ENCODE data around the gene WWTR1.
A peak's percentile ranks its signal among the peaks of the same experiment; 100 is the strongest.

WWTR1 gene

GRCh38 chr3:149657321-149657925 is 402 bp downstream of the WWTR1 start:
- peak overlapping the region; percentile 58 for H3K4me3 ChIP-seq (ENCODE audit: low read depth, low read length)
- DNase-seq (ENCODE audit: low read depth): no peak

GRCh38 chr3:149655826-149656574 is 1.8 kb downstream of the WWTR1 start:
- no peak for DNase-seq (ENCODE audit: low read depth)
- peak overlapping the region; percentile 58 for H3K4me3 ChIP-seq (ENCODE audit: low read depth, low read length)

- peak overlapping the region; percentile 6 for H3K4me3 ChIP-seq (ENCODE audit: low read depth, low read length)
- DNase-seq (ENCODE audit: low read depth): no peak
These were observed 3.6 kb downstream of the WWTR1 start for GRCh38 chr3:149654188-149654601.

- no peak for DNase-seq (ENCODE audit: low read depth)
- H3K4me3 ChIP-seq (ENCODE audit: low read depth, low read length): no peak overlapping the region
These were observed 4.3 kb downstream of the WWTR1 start for GRCh38 chr3:149653564-149653963.

GRCh38 chr3:149653136-149653535 is 4.7 kb downstream of the WWTR1 start:
- no peak for DNase-seq (ENCODE audit: low read depth)
- no peak overlapping the region for H3K4me3 ChIP-seq (ENCODE audit: low read depth, low read length)

GRCh38 chr3:149650828-149651227 is 7.0 kb downstream of the WWTR1 start:
- H3K4me3 ChIP-seq (ENCODE audit: low read depth, low read length): no peak overlapping the region
- DNase-seq (ENCODE audit: low read depth): no peak

GRCh38 chr3:149648525-149648924 is 9.3 kb downstream of the WWTR1 start:
- no peak for DNase-seq (ENCODE audit: low read depth)
- no peak overlapping the region for H3K4me3 ChIP-seq (ENCODE audit: low read depth, low read length)

- H3K4me3 ChIP-seq (ENCODE audit: low read depth, low read length): no peak overlapping the region
- DNase-seq (ENCODE audit: low read depth): no peak
These were observed 10.0 kb downstream of the WWTR1 start for GRCh38 chr3:149647812-149648211.

GRCh38 chr3:149647285-149647684 is 10.5 kb downstream of the WWTR1 start:
- no peak overlapping the region for H3K4me3 ChIP-seq (ENCODE audit: low read depth, low read length)
- DNase-seq (ENCODE audit: low read depth): no peak

- H3K4me3 ChIP-seq (ENCODE audit: low read depth, low read length): no peak overlapping the region
- DNase-seq (ENCODE audit: low read depth): no peak
These were observed 11.6 kb downstream of the WWTR1 start for GRCh38 chr3:149646181-149646766.

GRCh38 chr3:149643963-149644362 is 13.9 kb downstream of the WWTR1 start:
- no peak for DNase-seq (ENCODE audit: low read depth)
- H3K4me3 ChIP-seq (ENCODE audit: low read depth, low read length): no peak overlapping the region

GRCh38 chr3:149643482-149643798 is 14.4 kb downstream of the WWTR1 start:
- H3K4me3 ChIP-seq (ENCODE audit: low read depth, low read length): no peak overlapping the region
- DNase-seq (ENCODE audit: low read depth): no peak

- H3K4me3 ChIP-seq (ENCODE audit: low read depth, low read length): no peak overlapping the region
- no peak for DNase-seq (ENCODE audit: low read depth)
These were observed 16.7 kb downstream of the WWTR1 start for GRCh38 chr3:149640976-149641728.

- DNase-seq (ENCODE audit: low read depth): no peak
- peak overlapping the region; percentile 37 for H3K4me3 ChIP-seq (ENCODE audit: low read depth, low read length)
These were observed 18.7 kb downstream of the WWTR1 start for GRCh38 chr3:149639093-149639486.

GRCh38 chr3:149638228-149639092 is 19.4 kb downstream of the WWTR1 start:
- peak overlapping the region; percentile 37 for H3K4me3 ChIP-seq (ENCODE audit: low read depth, low read length)
- peak; percentile 53 for DNase-seq (ENCODE audit: low read depth)

- H3K4me3 ChIP-seq (ENCODE audit: low read depth, low read length): no peak overlapping the region
- no peak for DNase-seq (ENCODE audit: low read depth)
These were observed 22.4 kb downstream of the WWTR1 start for GRCh38 chr3:149635396-149635795.

GRCh38 chr3:149634573-149634972 is 23.3 kb downstream of the WWTR1 start:
- no peak for DNase-seq (ENCODE audit: low read depth)
- no peak overlapping the region for H3K4me3 ChIP-seq (ENCODE audit: low read depth, low read length)

- no peak overlapping the region for H3K4me3 ChIP-seq (ENCODE audit: low read depth, low read length)
- no peak for DNase-seq (ENCODE audit: low read depth)
These were observed 23.8 kb downstream of the WWTR1 start for GRCh38 chr3:149634072-149634471.

- no peak overlapping the region for H3K4me3 ChIP-seq (ENCODE audit: low read depth, low read length)
- DNase-seq (ENCODE audit: low read depth): no peak
These were observed 25.6 kb downstream of the WWTR1 start for GRCh38 chr3:149632225-149632624.
